Trophoblast cell (in vitro differentiated cells and primary cell): ENCODE results near the gene DHRS1.

Experiments used
- DNase-seq, 2 donors: peaks; one replicate each; pipeline ENCODE4 v3.0.0-alpha.2; 2016
- H2AFZ ChIP-seq: 2 replicates; pipeline ENCODE4 v1.6.1; 2013; ENCODE audit warnings: low read length, moderate library complexity, mild to moderate bottlenecking; ENCODE audit not compliant: insufficient read depth, poor library complexity
- H2AK5ac ChIP-seq: 2 replicates; pipeline ENCODE4 v1.6.1; 2013; ENCODE audit warnings: mild to moderate bottlenecking, low read length
- H2BK120ac ChIP-seq: 2 replicates; pipeline ENCODE4 v1.6.1; 2013; ENCODE audit warnings: low read length, mild to moderate bottlenecking, moderate library complexity; ENCODE audit not compliant: insufficient read depth, poor library complexity
- H2BK12ac ChIP-seq: 2 replicates; pipeline ENCODE4 v1.6.1; 2013; ENCODE audit warnings: mild to moderate bottlenecking, low read length, moderate library complexity
- H2BK5ac ChIP-seq: 2 replicates; pipeline ENCODE4 v1.6.1; 2013; ENCODE audit warnings: low read length, low read depth, moderate library complexity, mild to moderate bottlenecking; ENCODE audit not compliant: poor library complexity
- H3K14ac ChIP-seq: 2 replicates; pipeline ENCODE4 v1.6.1; 2013; ENCODE audit warnings: mild to moderate bottlenecking, low read length
- H3K18ac ChIP-seq: 2 replicates; pipeline ENCODE4 v1.6.1; 2013; ENCODE audit warnings: mild to moderate bottlenecking, low read length
- H3K23ac ChIP-seq: 2 replicates; pipeline ENCODE4 v1.6.1; 2013; ENCODE audit warnings: low read length
- H3K27ac ChIP-seq: 2 replicates; pipeline ENCODE4 v1.5.1; 2013; ENCODE audit warnings: low read depth, mild to moderate bottlenecking, inconsistent platforms, low read length, moderate library complexity
- H3K27me3 ChIP-seq: 2 replicates; pipeline ENCODE4 v1.6.1; 2013; ENCODE audit warnings: inconsistent platforms, mild to moderate bottlenecking, low read length, moderate library complexity; ENCODE audit not compliant: insufficient read depth
- H3K36me3 ChIP-seq, 2 experiments: 1 replicate in 1 of 2; 2 replicates in 1 of 2; pipeline ENCODE4 v1.6.1; 2013; ENCODE audit warnings: low read length in 2 of 2, mild to moderate bottlenecking in 2 of 2, moderate library complexity in 1 of 2; ENCODE audit not compliant: insufficient read depth in 2 of 2, control insufficient read depth in 1 of 2
- H3K4ac ChIP-seq: 2 replicates; pipeline ENCODE4 v1.6.1; 2013; ENCODE audit warnings: low read depth, mild to moderate bottlenecking, low read length, moderate library complexity
- H3K4me1 ChIP-seq, 2 experiments: 1 replicate in 1 of 2; 2 replicates in 1 of 2; pipeline ENCODE4 v1.6.1; 2013; ENCODE audit warnings: low read length in 2 of 2, mild to moderate bottlenecking in 2 of 2, moderate library complexity in 1 of 2; ENCODE audit not compliant: insufficient read depth in 2 of 2, control insufficient read depth in 1 of 2
- H3K4me2 ChIP-seq: 2 replicates; pipeline ENCODE4 v1.6.1; 2013; ENCODE audit warnings: inconsistent platforms, mild to moderate bottlenecking, low read length, moderate library complexity
- H3K4me3 ChIP-seq: 2 replicates; pipeline ENCODE4 v1.5.1; 2013; ENCODE audit warnings: mild to moderate bottlenecking, low read depth, low read length, inconsistent platforms
- H3K79me1 ChIP-seq: one replicate; pipeline ENCODE4 v1.6.1; 2013; ENCODE audit warnings: low read length
- H3K79me2 ChIP-seq: 2 replicates; pipeline ENCODE4 v1.6.1; 2013; ENCODE audit warnings: low read length, mild to moderate bottlenecking; ENCODE audit not compliant: control insufficient read depth, insufficient read depth, poor library complexity
- H3K9ac ChIP-seq: 2 replicates; pipeline ENCODE4 v1.6.1; 2013; ENCODE audit warnings: mild to moderate bottlenecking, low read length
- H3K9me3 ChIP-seq: 2 replicates; pipeline ENCODE4 v1.6.1; 2013; ENCODE audit warnings: low read depth, mild to moderate bottlenecking, control low read depth, inconsistent platforms, low read length; ENCODE audit not compliant: insufficient read depth
- H4K12ac ChIP-seq: 2 replicates; pipeline ENCODE4 v1.6.1; 2013; ENCODE audit warnings: low read depth, mild to moderate bottlenecking, low read length, moderate library complexity
- H4K8ac ChIP-seq: 2 replicates; pipeline ENCODE4 v1.6.1; 2013; ENCODE audit warnings: low read depth, mild to moderate bottlenecking, low read length, moderate library complexity
- H4K91ac ChIP-seq: one replicate; pipeline ENCODE4 v1.6.1; 2013; ENCODE audit warnings: low read depth, mild to moderate bottlenecking, low read length, moderate library complexity
- WGBS: extraction: QIAGEN DNeasy Blood & Tissue Kit; methylation state at CpG from one replicate; pipeline ENCODE4 v1.1.7; 2013; ENCODE audit warnings: missing lambda C conversion rate; ENCODE audit not compliant: insufficient read length, insufficient coverage; ENCODE audit errors: extremely low coverage; 5-methylcytosine and 5-hydroxymethylcytosine counted together

Gene DHRS1

DNA sequence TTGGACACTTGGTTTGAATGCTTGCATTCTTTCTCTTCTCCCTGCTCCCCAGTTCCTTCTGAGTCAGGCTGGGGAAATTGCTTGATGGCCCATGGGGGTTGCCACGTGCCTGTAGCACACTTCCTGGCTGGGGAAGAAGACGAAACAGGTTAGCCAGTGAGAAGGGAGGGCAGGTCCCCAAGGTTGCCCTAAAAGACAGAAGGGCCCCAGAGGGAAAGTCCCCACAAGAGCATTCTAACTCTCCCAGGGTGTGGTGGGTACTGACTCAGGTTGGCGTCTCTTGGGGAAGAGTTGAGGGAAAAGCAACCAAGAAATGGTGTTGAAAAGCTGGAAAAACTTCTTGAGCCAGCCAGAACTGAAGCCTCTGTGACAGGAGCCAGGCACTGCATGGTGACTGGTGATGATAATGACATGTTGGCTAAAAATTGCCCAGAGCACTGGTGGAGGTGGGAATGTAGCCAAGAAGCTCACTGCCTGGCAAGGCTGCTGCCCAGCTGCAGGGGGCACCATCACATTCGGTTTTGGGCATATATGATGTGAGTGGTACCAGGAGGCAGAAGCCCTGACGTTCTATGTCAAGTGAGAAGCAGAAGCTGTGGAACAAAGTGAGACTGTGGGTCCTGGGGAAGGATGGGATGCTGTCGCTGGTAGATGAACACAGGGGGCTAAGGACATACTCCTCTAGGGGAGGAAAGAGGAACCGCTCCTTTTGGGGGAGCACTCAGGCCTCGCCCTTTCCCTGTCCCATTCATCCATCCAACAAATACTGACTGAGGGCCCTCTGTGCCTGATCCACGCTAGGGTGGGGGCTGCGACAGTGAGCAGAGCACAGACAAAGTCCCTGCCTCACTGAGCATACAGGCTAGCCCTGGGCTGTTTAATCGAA, 20.0 kb downstream of the DHRS1 start:
- H3K79me1 ChIP-seq, result no peaks in the 10 kb centered on the region
- H2AK5ac ChIP-seq, result no peak overlapping the region
- no peaks in the 10 kb centered on the region for H3K79me2 ChIP-seq
- no peak overlapping the region for H2AFZ ChIP-seq
- no peaks in the 10 kb centered on the region for H3K27me3 ChIP-seq
- H3K27ac ChIP-seq, result no peak overlapping the region
- no peak overlapping the region for H2BK5ac ChIP-seq
- no peak overlapping the region for H2BK120ac ChIP-seq
- no peak overlapping the region for H3K18ac ChIP-seq
- no peak overlapping the region for H4K8ac ChIP-seq
- H3K4me1 ChIP-seq, result peaks cover 4 to 5% of the 10 kb centered on the region in 2 experiments
- H3K9me3 ChIP-seq, result no peaks in the 10 kb centered on the region
- no peaks in the 10 kb centered on the region for H3K36me3 ChIP-seq
- H2BK12ac ChIP-seq, result no peak overlapping the region
- no peak overlapping the region for H4K91ac ChIP-seq
- no peak overlapping the region for H3K4ac ChIP-seq
- no peak overlapping the region for H3K23ac ChIP-seq
- peak in 1 of 2 donors; percentile 16 for DNase-seq
- H3K14ac ChIP-seq, result no peak overlapping the region
- H3K9ac ChIP-seq, result no peak overlapping the region
- no CpG with 5 or more reads among the region's 11 CpGs for WGBS
- no peak overlapping the region for H3K4me3 ChIP-seq
- no peak overlapping the region for H3K4me2 ChIP-seq
- no peak overlapping the region for H4K12ac ChIP-seq

- H3K27ac ChIP-seq, result no peak overlapping the region
- WGBS, result no CpG with 5 or more reads among the region's 5 CpGs
- no peak overlapping the region for H2AK5ac ChIP-seq
- no peak overlapping the region for H3K4me3 ChIP-seq
- no peak overlapping the region for H3K4me2 ChIP-seq
- H4K91ac ChIP-seq, result no peak overlapping the region
- H3K18ac ChIP-seq, result no peak overlapping the region
- H2BK120ac ChIP-seq, result no peak overlapping the region
- H3K79me2 ChIP-seq, result no peaks in the 10 kb centered on the region
- DNase-seq, result no peak
- no peak overlapping the region for H3K14ac ChIP-seq
- no peaks in the 10 kb centered on the region for H3K27me3 ChIP-seq
- H4K12ac ChIP-seq, result no peak overlapping the region
- no peak overlapping the region for H2AFZ ChIP-seq
- no peak overlapping the region for H3K23ac ChIP-seq
- no peaks in the 10 kb centered on the region for H3K79me1 ChIP-seq
- no peak overlapping the region for H2BK12ac ChIP-seq
- H3K36me3 ChIP-seq, result no peaks in the 10 kb centered on the region
- no peak overlapping the region for H3K9ac ChIP-seq
- no peak overlapping the region for H3K4ac ChIP-seq
- H3K9me3 ChIP-seq, result no peaks in the 10 kb centered on the region
- peaks cover 4 to 5% of the 10 kb centered on the region in 2 experiments for H3K4me1 ChIP-seq
- H2BK5ac ChIP-seq, result no peak overlapping the region
- no peak overlapping the region for H4K8ac ChIP-seq
Measured at GRCh38 chr14:24278424-24278823, 21.2 kb downstream of the DHRS1 start.

- Histone ChIP-seq H3K27ac (no peak overlapping the region), H3K36me3 (no peaks in the 10 kb centered on the region), H3K9ac (no peak overlapping the region), H4K12ac (no peak overlapping the region), H4K91ac (no peak overlapping the region), H2BK5ac (no peak overlapping the region), H4K8ac (no peak overlapping the region), H3K23ac (no peak overlapping the region), H3K79me2 (no peaks in the 10 kb centered on the region), H3K18ac (no peak overlapping the region), H3K9me3 (no peaks in the 10 kb centered on the region), H3K4me3 (no peak overlapping the region), H2AK5ac (no peak overlapping the region), H3K27me3 (no peaks in the 10 kb centered on the region), H2AFZ (no peak overlapping the region), H3K14ac (no peak overlapping the region), H2BK12ac (no peak overlapping the region), H3K4me2 (no peak overlapping the region), H3K4me1 (peaks cover 4 to 5% of the 10 kb centered on the region in 2 experiments), H3K4ac (no peak overlapping the region), H3K79me1 (no peaks in the 10 kb centered on the region), H2BK120ac (no peak overlapping the region)
- WGBS, result no CpG with 5 or more reads among the region's 11 CpGs
- DNase-seq, result peak in 1 of 2 donors; percentile 12
Measured at GRCh38 chr14:24277606-24278321, 21.8 kb downstream of the DHRS1 start.

DNA sequence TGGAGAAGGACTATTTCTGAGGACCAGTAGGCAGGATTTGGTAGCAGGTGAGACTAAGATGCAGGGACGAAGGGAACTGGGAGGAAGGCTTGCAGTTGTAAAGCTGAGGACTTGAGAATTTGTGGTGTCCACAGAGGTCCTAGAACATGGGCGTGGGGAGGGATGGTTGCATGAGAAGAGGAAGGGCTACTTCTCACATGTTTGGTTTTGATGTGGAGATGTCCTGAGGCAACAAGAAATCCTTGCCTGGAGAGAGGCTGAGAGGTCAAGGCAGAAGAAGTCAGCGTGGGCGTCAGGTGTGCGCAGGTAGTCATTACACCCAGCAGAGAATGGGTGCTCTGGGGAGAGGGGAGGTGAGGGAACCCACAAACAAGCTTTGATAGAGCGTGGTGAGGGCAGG, 22.5 kb downstream of the DHRS1 start:
- WGBS, result no CpG with 5 or more reads among the region's 6 CpGs
- no peak overlapping the region for H4K8ac ChIP-seq

More for the DNA sequence above, 22.5 kb downstream of the DHRS1 start:
- DNase-seq, result no peak
- no peak overlapping the region for H2BK120ac ChIP-seq
- H3K27ac ChIP-seq, result no peak overlapping the region
- no peak overlapping the region for H4K12ac ChIP-seq
- H3K9me3 ChIP-seq, result no peaks in the 10 kb centered on the region
- H2BK12ac ChIP-seq, result no peak overlapping the region
- no peak overlapping the region for H2AFZ ChIP-seq
- no peak overlapping the region for H3K18ac ChIP-seq
- no peak overlapping the region for H3K4me3 ChIP-seq
- H3K14ac ChIP-seq, result no peak overlapping the region
- no peak overlapping the region for H4K91ac ChIP-seq
- H2BK5ac ChIP-seq, result no peak overlapping the region
- no peaks in the 10 kb centered on the region for H3K79me1 ChIP-seq
- no peak overlapping the region for H3K9ac ChIP-seq
- no peak overlapping the region for H3K4ac ChIP-seq
- no peaks in the 10 kb centered on the region for H3K27me3 ChIP-seq
- H3K79me2 ChIP-seq, result no peaks in the 10 kb centered on the region
- no peak overlapping the region for H3K23ac ChIP-seq
- peaks cover 4 to 5% of the 10 kb centered on the region in 2 experiments for H3K4me1 ChIP-seq
- no peaks in the 10 kb centered on the region for H3K36me3 ChIP-seq
- H2AK5ac ChIP-seq, result no peak overlapping the region
- H3K4me2 ChIP-seq, result no peak overlapping the region
